ENCODE data around the gene PRPF40A. TPM values are rescaled to one million over a fixed set of nuclear protein-coding genes. Genes with fewer than 3 reads are reported as not detected.

PRPF40A gene
- total and polyA plus RNA-seq, 2 of the 8 experiments (the other 6 are each of a cell fraction or from before 2014, with no cell fraction given) = 85.5 to 176 TPM

GRCh38 chr2:152618193-152618564 lies 99.1 kb downstream of the PRPF40A start (continued):
- no peak for TF ChIP-seq CHD7 (IDR thresholded peaks at IDR 0.05; ENCODE audit: insufficient replicate concordance, low read length)
- no peak for TF ChIP-seq RAD21 (IDR thresholded peaks at IDR 0.05 in 1 of 2, conservative IDR thresholded peaks at IDR 0.05 in 1 of 2; ENCODE audit: low read depth in 2 of 2, low read length in 2 of 2)
- no peak for TF ChIP-seq ASH2L (IDR thresholded peaks at IDR 0.05; ENCODE audit: low read length)
- no peak for TF ChIP-seq CTCF (IDR thresholded peaks at IDR 0.05; ENCODE audit: control extremely low read depth in 1 of 3, insufficient read depth in 1 of 3, low read depth in 1 of 3, low read length in 3 of 3)
- no peak for TF ChIP-seq GTF2F1 (IDR thresholded peaks at IDR 0.05; ENCODE audit: borderline replicate concordance, low read depth, low read length)
- no peak for TF ChIP-seq POLR2AphosphoS5 (IDR thresholded peaks at IDR 0.05; ENCODE audit: low read depth, low read length)
- TF ChIP-seq SIRT6 (IDR thresholded peaks at IDR 0.05; ENCODE audit: low read length) = no peak
- no peak for TF ChIP-seq HDAC6 (IDR thresholded peaks at IDR 0.05; ENCODE audit: low read depth, low read length)
- no peak for TF ChIP-seq SP4 (IDR thresholded peaks at IDR 0.05; ENCODE audit: low read length)

Data from H1 (cell line).